Mesothelial cell of epicardium (in vitro differentiated cells): ENCODE measurements around the gene RPL21. TPM values are rescaled to one million over a fixed set of nuclear protein-coding genes. Genes with fewer than 3 reads are reported as not detected.

ENCODE experiments used
- DNase-seq, 2 experiments: peaks; one replicate each; pipeline ENCODE4 v3.0.0; 2021; ENCODE audit warnings: low spot score in 2 of 2; ENCODE audit not compliant: unreplicated experiment in 2 of 2
- H3K27ac Mint-ChIP-seq: 2 replicates; pipeline ENCODE4 v1.8.0; 2021; ENCODE audit warnings: mixed read lengths
- H3K27me3 Mint-ChIP-seq: 2 replicates; pipeline ENCODE4 v1.8.0; 2021; ENCODE audit warnings: low read depth, mixed read lengths
- H3K36me3 Mint-ChIP-seq: 2 replicates; pipeline ENCODE4 v1.8.0; 2021; ENCODE audit warnings: mixed read lengths
- H3K4me1 Mint-ChIP-seq: 2 replicates; pipeline ENCODE4 v1.8.0; 2021; ENCODE audit warnings: mixed read lengths
- H3K4me3 Mint-ChIP-seq: 2 replicates; pipeline ENCODE4 v1.8.0; 2021; ENCODE audit warnings: mild to moderate bottlenecking, moderate library complexity, mixed read lengths
- H3K9me3 Mint-ChIP-seq: 2 replicates; pipeline ENCODE4 v1.8.0; 2021; ENCODE audit warnings: mixed read lengths
- total RNA-seq: library from RNA; stranded (reverse); gene quantifications from 3 replicates; pipeline ENCODE4 v1.2.1, GENCODE V29; 2021
- TF ChIP-seq, protein P1 (sequence below): fragments of 200-600 bp; sonication (generic); IDR thresholded peaks from one replicate; pipeline ENCODE4 v1.5.0; 2021; ENCODE audit warnings: antibody characterized with exemption; ENCODE audit not compliant: unreplicated experiment

Gene RPL21
- total RNA-seq = 851 to 889 TPM (median 875 TPM) in 3 replicates

DNA sequence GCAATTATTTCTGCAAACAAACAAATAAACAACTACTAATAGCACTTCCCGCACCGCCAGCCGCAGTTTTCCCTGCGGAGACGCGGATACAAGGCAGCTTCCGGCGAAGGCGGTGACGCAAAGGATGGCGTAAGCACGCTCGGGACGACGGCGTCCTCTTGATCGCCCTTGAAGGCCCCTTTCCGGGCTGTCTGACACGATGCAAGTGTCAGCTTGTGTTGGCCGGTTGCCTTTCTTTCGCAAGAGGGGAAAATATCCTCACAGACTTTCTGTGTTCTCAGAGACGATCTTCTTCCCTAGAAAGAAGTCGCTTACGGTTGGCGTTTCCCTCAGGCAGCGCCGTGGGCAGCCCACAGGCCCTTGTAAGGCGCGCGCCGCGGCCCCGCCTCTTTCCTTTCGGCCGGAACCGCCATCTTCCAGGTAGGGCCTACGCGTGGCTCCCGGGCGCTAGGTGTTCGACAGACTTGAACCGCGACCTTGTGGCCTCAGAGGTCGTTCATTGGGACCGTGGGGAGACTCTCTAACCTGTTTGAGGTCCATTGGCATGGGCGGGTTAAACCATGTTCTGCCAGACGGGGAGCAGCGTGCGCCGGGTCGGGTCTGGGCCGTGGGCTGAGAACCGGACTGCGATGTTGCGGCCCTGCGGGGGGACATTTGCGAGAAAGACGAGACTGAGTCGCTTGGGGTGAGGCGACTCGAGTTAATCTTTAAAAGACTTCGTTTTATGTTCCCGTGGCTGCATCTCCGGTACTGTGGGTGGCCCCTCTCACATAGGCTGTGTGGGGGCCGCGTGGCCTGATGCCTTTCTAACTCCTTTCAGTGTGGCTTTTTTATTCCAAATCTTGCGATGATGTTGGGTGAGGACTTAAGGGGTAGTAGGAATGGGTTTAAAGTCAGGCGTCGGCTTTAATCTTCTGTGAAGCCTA, at the start of gene RPL21:
Gene RPL21 (plus strand): TSS at position 393 of the 926 bp plus-strand sequence. CDS start 2,219 bp downstream, outside the sequence.
- H3K4me1 Mint-ChIP-seq = peaks cover 34% of the 10 kb centered on the region
- H3K27me3 Mint-ChIP-seq = no peaks in the 10 kb centered on the region
- no peaks in the 10 kb centered on the region for H3K9me3 Mint-ChIP-seq
- peak; percentile 70 to 87 for DNase-seq
- H3K36me3 Mint-ChIP-seq = peaks cover 12% of the 10 kb centered on the region
- H3K4me3 Mint-ChIP-seq = peak within 1 kb of the TSS; percentile 92
- H3K27ac Mint-ChIP-seq = peak within 1 kb of the TSS; percentile 100
- TF ChIP-seq, protein P1, sequence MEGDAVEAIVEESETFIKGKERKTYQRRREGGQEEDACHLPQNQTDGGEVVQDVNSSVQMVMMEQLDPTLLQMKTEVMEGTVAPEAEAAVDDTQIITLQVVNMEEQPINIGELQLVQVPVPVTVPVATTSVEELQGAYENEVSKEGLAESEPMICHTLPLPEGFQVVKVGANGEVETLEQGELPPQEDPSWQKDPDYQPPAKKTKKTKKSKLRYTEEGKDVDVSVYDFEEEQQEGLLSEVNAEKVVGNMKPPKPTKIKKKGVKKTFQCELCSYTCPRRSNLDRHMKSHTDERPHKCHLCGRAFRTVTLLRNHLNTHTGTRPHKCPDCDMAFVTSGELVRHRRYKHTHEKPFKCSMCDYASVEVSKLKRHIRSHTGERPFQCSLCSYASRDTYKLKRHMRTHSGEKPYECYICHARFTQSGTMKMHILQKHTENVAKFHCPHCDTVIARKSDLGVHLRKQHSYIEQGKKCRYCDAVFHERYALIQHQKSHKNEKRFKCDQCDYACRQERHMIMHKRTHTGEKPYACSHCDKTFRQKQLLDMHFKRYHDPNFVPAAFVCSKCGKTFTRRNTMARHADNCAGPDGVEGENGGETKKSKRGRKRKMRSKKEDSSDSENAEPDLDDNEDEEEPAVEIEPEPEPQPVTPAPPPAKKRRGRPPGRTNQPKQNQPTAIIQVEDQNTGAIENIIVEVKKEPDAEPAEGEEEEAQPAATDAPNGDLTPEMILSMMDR = no peak

- TF ChIP-seq, protein P1 = no peak
- Mint-ChIP-seq H3K36me3 (peaks cover 5% of the 10 kb centered on the region), H3K4me3 (no peak overlapping the region), H3K9me3 (peaks cover 8% of the 10 kb centered on the region), H3K4me1 (peaks cover 5% of the 10 kb centered on the region), H3K27me3 (peaks cover 3% of the 10 kb centered on the region), H3K27ac (no peak overlapping the region)
- no peak for DNase-seq
Measured at GRCh38 chr13:27201661-27202060, 49.7 kb upstream of the RPL21 start.

DNA sequence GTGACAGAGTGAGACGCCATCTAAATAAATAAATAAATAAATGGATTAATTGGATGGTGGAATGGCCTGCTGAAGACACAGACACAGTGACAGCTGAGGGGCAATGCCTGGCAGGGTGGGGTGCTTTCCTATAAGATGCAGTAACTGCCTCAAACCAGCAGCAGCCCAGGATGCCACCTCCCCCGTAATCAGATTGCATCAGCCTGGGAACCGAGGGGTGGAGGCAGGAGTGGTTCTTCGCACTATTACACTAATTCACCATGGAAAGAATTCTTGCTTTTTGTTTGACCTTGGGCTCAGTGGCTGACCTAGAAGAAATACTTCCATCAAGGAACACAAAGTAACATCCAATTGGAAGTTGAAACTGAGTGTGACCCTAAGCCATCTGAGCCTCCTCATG, 48.2 kb upstream of the RPL21 start:
- peaks cover 2% of the 10 kb centered on the region for H3K9me3 Mint-ChIP-seq
- H3K36me3 Mint-ChIP-seq = peaks cover under 1% of the 10 kb centered on the region
- H3K4me3 Mint-ChIP-seq = no peak overlapping the region

DNA sequence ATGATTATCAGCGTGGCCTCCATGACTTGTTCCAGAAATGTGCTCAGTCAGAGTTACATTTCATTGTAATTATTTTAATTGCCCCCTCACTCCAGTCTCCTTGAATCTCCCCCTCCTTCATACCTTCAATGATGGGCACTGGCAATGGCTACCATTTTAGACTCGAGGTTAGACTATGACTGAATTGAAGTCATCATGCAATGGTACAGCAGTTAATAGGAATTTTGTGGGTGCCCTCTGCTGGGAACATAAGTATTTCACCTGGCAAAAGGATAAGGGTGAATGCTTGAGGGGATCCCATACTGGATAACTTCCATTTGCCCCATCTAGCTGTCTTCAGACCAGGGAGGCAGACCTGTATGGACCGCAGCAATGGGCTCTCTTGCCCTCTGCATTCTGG, 47.5 kb upstream of the RPL21 start:
- peaks cover 4% of the 10 kb centered on the region for H3K9me3 Mint-ChIP-seq
- no peak overlapping the region for H3K27ac Mint-ChIP-seq
- H3K4me3 Mint-ChIP-seq = no peak overlapping the region
- peaks cover 5% of the 10 kb centered on the region for H3K27me3 Mint-ChIP-seq
- H3K4me1 Mint-ChIP-seq = peaks cover 5% of the 10 kb centered on the region
- TF ChIP-seq, protein P1 = no peak
- no peak for DNase-seq
- H3K36me3 Mint-ChIP-seq = no peaks in the 10 kb centered on the region

More for the DNA sequence above, 48.2 kb upstream of the RPL21 start:
- peaks cover 3% of the 10 kb centered on the region for H3K27me3 Mint-ChIP-seq
- TF ChIP-seq, protein P1 = no peak
- no peak for DNase-seq
- H3K27ac Mint-ChIP-seq = no peak overlapping the region
- H3K4me1 Mint-ChIP-seq = peaks cover 5% of the 10 kb centered on the region

- no peaks in the 10 kb centered on the region for H3K36me3 Mint-ChIP-seq
- H3K27ac Mint-ChIP-seq = no peak overlapping the region
- no peak overlapping the region for H3K4me3 Mint-ChIP-seq
- DNase-seq = no peak
- TF ChIP-seq, protein P1 = no peak
- no peaks in the 10 kb centered on the region for H3K4me1 Mint-ChIP-seq
- peaks cover 8% of the 10 kb centered on the region for H3K9me3 Mint-ChIP-seq
- peaks cover 5% of the 10 kb centered on the region for H3K27me3 Mint-ChIP-seq
Measured at GRCh38 chr13:27208514-27208913, 42.8 kb upstream of the RPL21 start.
